Parathyroid adenoma (tissue), 2 donors: ENCODE measurements around the gene SYPL1.

Experiments used
- H2AFZ ChIP-seq: fragments of 300-600 bp; sonication (generic); one replicate; pipeline ENCODE4 v1.7.0; 2017; ENCODE audit warnings: antibody characterized with exemption, mild to moderate bottlenecking
- H3K27ac ChIP-seq: fragments of 300-600 bp; sonication (generic); one replicate; pipeline ENCODE4 v1.7.0; 2017
- H3K27me3 ChIP-seq: fragments of 300-600 bp; sonication (generic); one replicate; pipeline ENCODE4 v1.7.0; 2017; ENCODE audit warnings: low read length; ENCODE audit not compliant: control insufficient read depth, insufficient read depth
- H3K36me3 ChIP-seq: fragments of 300-600 bp; sonication (generic); one replicate; pipeline ENCODE4 v1.7.0; 2017; ENCODE audit warnings: low read length; ENCODE audit not compliant: control insufficient read depth, insufficient read depth
- H3K4me1 ChIP-seq: fragments of 300-600 bp; sonication (generic); one replicate; pipeline ENCODE4 v1.7.0; 2017; ENCODE audit warnings: control low read depth
- H3K4me2 ChIP-seq: fragments of 300-600 bp; sonication (generic); one replicate; pipeline ENCODE4 v1.7.0; 2017; ENCODE audit warnings: low read length
- H3K4me3 ChIP-seq: fragments of 300-600 bp; sonication (generic); one replicate; pipeline ENCODE4 v1.7.0; 2017; ENCODE audit warnings: low read depth, low read length
- H3K79me2 ChIP-seq: fragments of 300-600 bp; sonication (generic); one replicate; pipeline ENCODE4 v1.7.0; 2017; ENCODE audit warnings: control low read depth
- H3K9ac ChIP-seq: fragments of 300-600 bp; sonication (generic); one replicate; pipeline ENCODE4 v1.7.0; 2017; ENCODE audit warnings: mild to moderate bottlenecking
- H3K9me3 ChIP-seq: fragments of 300-600 bp; sonication (generic); one replicate; pipeline ENCODE4 v1.7.0; 2017; ENCODE audit warnings: low read length; ENCODE audit not compliant: control insufficient read depth
- CTCF ChIP-seq: fragments of 300-600 bp; sonication (generic); IDR thresholded peaks from one replicate; pipeline ENCODE4 v1.7.0; 2017; ENCODE audit warnings: antibody characterized with exemption, mild to moderate bottlenecking
- donor health status: primary hyperparathyroidism.

The SYPL1 gene

DNA sequence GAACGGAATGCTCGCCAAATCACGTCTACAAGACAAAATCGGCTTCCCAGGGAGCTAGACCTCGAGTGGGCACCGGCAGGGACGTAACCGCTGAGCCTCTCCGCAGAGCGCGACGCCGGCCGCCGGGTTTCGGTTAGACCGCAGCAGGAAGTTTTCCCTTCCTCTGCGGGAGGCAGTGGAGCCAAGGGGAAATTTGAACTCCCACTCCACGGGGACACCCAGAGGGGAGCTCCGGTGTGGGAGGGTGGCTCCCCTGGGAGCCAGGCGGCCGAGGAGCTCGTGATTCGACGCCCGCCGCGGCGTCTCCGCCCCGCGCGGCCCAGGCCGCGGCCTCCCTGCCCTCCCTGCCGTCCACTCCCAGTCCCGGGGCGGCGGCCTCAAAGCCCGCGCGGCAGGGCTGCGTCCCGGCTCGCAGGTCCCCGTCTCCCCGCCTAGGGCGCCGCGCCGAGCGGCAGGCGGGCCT is 426 bp downstream of the SYPL1 start:
- Histone ChIP-seq H3K36me3 (no peaks in the 10 kb centered on the region), H3K9ac (peak overlapping the region; percentile 47), H3K4me2 (peak overlapping the region; percentile 74), H3K27ac (peak overlapping the region; percentile 93), H3K4me3 (peak overlapping the region; percentile 92), H2AFZ (peak overlapping the region; percentile 82), H3K4me1 (peaks cover 10% of the 10 kb centered on the region), H3K27me3 (no peaks in the 10 kb centered on the region), H3K79me2 (peaks cover 29% of the 10 kb centered on the region), H3K9me3 (no peaks in the 10 kb centered on the region)
- no peak for TF ChIP-seq CTCF

DNA sequence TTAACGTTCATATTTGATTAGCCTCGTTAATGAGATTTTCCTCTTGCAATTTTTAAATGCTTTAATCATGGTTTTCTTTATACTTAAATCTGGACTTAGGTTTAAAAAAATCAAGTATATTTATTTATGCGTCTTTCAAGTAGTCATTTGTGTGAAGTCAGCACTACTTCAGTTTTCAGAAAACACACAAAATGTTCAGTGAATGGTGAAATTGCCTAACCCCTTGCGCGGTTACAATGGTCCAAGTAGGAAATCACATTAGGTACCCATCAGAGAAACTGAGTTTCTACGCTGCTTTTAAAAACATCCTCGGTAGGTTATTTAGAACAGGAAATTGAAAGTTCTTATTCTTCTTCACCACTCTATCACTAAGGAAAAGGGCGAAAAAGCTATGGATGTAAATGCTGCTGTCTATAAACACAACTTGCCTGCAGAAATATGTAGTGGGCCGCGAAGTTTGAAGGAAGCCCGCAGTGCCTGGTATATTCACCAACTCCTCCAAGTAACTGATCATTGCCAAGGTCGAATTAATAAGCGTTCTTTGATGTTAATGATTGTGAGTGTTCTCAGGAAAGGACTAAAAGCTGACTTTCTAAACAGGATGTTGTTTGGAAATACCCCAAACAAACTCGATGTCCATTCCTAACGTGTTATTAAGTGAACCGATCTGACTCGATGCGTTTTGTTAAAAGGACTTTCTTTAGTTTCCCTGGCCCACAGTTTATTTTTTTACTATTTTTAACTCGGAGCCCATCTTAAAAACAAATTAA is 1.0 kb downstream of the SYPL1 start:
- peaks cover 10% of the 10 kb centered on the region for H3K4me1 ChIP-seq
- H2AFZ ChIP-seq: peak overlapping the region; percentile 82
- peaks cover 34% of the 10 kb centered on the region for H3K79me2 ChIP-seq
- no peaks in the 10 kb centered on the region for H3K27me3 ChIP-seq
- no peaks in the 10 kb centered on the region for H3K36me3 ChIP-seq
- peak overlapping the region; percentile 92 for H3K4me3 ChIP-seq
- TF ChIP-seq CTCF: no peak
- peak overlapping the region; percentile 74 for H3K4me2 ChIP-seq
- H3K9me3 ChIP-seq: no peaks in the 10 kb centered on the region
- peak overlapping the region; percentile 47 for H3K9ac ChIP-seq
- peak overlapping the region; percentile 93 for H3K27ac ChIP-seq

DNA sequence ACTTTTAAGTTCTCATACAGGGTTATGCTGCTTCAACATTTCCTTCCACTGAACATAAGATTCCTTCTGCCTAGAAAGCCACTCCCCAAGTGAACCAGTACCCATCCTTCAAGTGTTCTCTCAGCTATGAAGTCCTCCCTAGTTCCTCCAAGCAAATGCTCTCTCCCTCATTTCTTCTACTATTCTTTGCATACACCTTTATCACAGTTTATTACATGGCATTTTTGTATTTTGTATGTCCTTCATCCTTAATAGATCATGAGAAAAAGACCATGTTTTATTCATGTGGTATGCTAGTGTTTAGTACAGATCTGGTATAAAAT is 1.9 kb downstream of the SYPL1 start:
- peak overlapping the region; percentile 92 for H3K4me3 ChIP-seq
- peak overlapping the region; percentile 74 for H3K4me2 ChIP-seq
- peaks cover 10% of the 10 kb centered on the region for H3K4me1 ChIP-seq
- no peak for TF ChIP-seq CTCF
- H3K79me2 ChIP-seq: peaks cover 42% of the 10 kb centered on the region
- no peaks in the 10 kb centered on the region for H3K36me3 ChIP-seq
- no peak overlapping the region for H3K27ac ChIP-seq
- H3K9me3 ChIP-seq: no peaks in the 10 kb centered on the region
- H2AFZ ChIP-seq: no peak overlapping the region
- no peaks in the 10 kb centered on the region for H3K27me3 ChIP-seq
- H3K9ac ChIP-seq: no peak overlapping the region

DNA sequence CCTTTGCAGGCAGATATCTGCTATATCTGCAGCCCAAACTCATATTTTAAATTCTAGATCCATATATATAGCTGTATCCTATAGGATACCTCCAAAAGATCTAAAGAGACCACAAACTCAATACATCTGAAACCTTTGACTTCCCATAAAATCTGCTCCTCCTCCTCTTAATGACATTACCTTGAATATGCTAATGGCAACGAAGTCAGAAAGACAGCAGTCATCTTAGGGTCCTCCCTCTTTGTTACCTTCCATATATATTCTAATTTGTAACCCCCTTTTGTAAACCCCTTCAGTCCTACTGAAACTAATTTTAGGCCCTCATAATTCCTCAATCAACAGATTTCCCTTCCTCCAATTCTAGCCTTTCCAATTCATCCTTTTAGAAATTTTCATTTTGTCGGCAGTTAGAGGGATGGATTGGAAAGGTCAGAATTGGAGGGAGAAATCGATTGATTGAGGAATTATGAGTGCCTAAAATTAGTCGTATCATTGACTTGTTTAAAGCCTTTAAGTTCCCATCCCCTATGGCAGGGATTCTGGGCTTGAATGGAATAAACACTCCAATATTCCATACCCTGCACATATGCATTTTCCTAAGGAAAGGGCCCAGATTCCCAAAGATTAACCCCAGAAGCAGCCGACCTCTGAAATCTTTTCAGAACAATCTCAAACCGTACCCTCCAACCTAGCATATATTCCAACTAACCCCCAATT is 2.4 kb downstream of the SYPL1 start:
- H3K4me2 ChIP-seq: peak overlapping the region; percentile 74
- no peak overlapping the region for H2AFZ ChIP-seq
- no peak overlapping the region for H3K27ac ChIP-seq
- H3K27me3 ChIP-seq: no peaks in the 10 kb centered on the region
- TF ChIP-seq CTCF: no peak
- no peak overlapping the region for H3K9ac ChIP-seq
- H3K4me3 ChIP-seq: peak overlapping the region; percentile 92
- peaks cover 9% of the 10 kb centered on the region for H3K4me1 ChIP-seq
- H3K79me2 ChIP-seq: peaks cover 47% of the 10 kb centered on the region
- H3K9me3 ChIP-seq: no peaks in the 10 kb centered on the region
- no peaks in the 10 kb centered on the region for H3K36me3 ChIP-seq
